Progenitor cell of endocrine pancreas (in vitro differentiated cells): Measurements from ENCODE around the gene BTN1A1. TPM values are rescaled to one million over a fixed set of nuclear protein-coding genes. Genes with fewer than 3 reads are reported as not detected.
"Not testable (repeated sequence)": the region's sequence is repeated elsewhere in the genome, so short reads cannot be mapped to it uniquely, and the experiment has no call there.

Source experiments
- DNase-seq: peaks from one replicate; pipeline ENCODE4 v3.0.0; 2021; ENCODE audit warnings: low spot score; ENCODE audit not compliant: unreplicated experiment
- H3K27ac Mint-ChIP-seq: 2 replicates; pipeline ENCODE4 v1.8.0; 2021; ENCODE audit warnings: mild to moderate bottlenecking, moderate library complexity, mixed read lengths
- H3K27me3 Mint-ChIP-seq: 2 replicates; pipeline ENCODE4 v1.8.0; 2021; ENCODE audit warnings: mixed read lengths
- H3K36me3 Mint-ChIP-seq: 2 replicates; pipeline ENCODE4 v1.8.0; 2022; ENCODE audit warnings: mixed read lengths; ENCODE audit not compliant: insufficient read depth
- H3K4me1 Mint-ChIP-seq: 2 replicates; pipeline ENCODE4 v1.8.0; 2021; ENCODE audit warnings: low read depth, mixed read lengths
- H3K4me3 Mint-ChIP-seq: 2 replicates; pipeline ENCODE4 v1.8.0; 2021; ENCODE audit warnings: low read depth, mild to moderate bottlenecking, moderate library complexity, mixed read lengths
- H3K9me3 Mint-ChIP-seq: 2 replicates; pipeline ENCODE4 v1.8.0; 2021; ENCODE audit warnings: low read depth, mixed read lengths
- total RNA-seq: library from RNA; stranded (reverse); gene quantifications from 2 replicates; pipeline ENCODE4 v1.2.1, GENCODE V29; 2021
- TF ChIP-seq, protein P1 (sequence below): fragments of 200-600 bp; sonication (generic); IDR thresholded peaks from one replicate; pipeline ENCODE4 v1.5.0; 2021; ENCODE audit warnings: antibody characterized with exemption, mild to moderate bottlenecking; ENCODE audit not compliant: unreplicated experiment

BTN1A1 gene
- total RNA-seq, 1 donor from 2014 or later: 1.5 TPM

DNA sequence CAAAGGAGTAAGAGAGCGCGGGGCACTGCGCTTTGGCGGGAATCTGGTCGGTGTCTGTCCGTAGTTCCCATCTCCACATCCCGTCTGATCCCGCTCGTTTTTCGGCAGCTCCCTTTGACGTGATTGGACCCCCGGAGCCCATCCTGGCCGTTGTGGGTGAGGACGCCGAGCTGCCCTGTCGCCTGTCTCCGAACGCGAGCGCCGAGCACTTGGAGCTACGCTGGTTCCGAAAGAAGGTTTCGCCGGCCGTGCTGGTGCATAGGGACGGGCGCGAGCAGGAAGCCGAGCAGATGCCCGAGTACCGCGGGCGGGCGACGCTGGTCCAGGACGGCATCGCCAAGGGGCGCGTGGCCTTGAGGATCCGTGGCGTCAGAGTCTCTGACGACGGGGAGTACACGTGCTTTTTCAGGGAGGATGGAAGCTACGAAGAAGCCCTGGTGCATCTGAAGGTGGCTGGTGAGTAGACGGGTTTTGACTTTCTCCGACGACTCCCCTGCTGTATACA is 1.4 kb downstream of the BTN1A1 start:
- Mint-ChIP-seq H3K4me3 (peak overlapping the region; percentile 65), H3K27me3 (peaks cover 49% of the 10 kb centered on the region), H3K9me3 (no peaks in the 10 kb centered on the region), H3K27ac (no peak overlapping the region), H3K4me1 (peaks cover 9% of the 10 kb centered on the region), H3K36me3 (peaks cover 1% of the 10 kb centered on the region)
- DNase-seq: no peak
- TF ChIP-seq, protein P1, sequence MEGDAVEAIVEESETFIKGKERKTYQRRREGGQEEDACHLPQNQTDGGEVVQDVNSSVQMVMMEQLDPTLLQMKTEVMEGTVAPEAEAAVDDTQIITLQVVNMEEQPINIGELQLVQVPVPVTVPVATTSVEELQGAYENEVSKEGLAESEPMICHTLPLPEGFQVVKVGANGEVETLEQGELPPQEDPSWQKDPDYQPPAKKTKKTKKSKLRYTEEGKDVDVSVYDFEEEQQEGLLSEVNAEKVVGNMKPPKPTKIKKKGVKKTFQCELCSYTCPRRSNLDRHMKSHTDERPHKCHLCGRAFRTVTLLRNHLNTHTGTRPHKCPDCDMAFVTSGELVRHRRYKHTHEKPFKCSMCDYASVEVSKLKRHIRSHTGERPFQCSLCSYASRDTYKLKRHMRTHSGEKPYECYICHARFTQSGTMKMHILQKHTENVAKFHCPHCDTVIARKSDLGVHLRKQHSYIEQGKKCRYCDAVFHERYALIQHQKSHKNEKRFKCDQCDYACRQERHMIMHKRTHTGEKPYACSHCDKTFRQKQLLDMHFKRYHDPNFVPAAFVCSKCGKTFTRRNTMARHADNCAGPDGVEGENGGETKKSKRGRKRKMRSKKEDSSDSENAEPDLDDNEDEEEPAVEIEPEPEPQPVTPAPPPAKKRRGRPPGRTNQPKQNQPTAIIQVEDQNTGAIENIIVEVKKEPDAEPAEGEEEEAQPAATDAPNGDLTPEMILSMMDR: no peak

GRCh38 chr6:26502165-26502564 is 2.1 kb downstream of the BTN1A1 start:
- Mint-ChIP-seq H3K36me3 (peaks cover 1% of the 10 kb centered on the region), H3K4me3 (no peak overlapping the region), H3K9me3 (no peaks in the 10 kb centered on the region), H3K27ac (no peak overlapping the region), H3K27me3 (peaks cover 48% of the 10 kb centered on the region), H3K4me1 (peaks cover 9% of the 10 kb centered on the region)
- DNase-seq: no peak
- TF ChIP-seq, protein P1: no peak

- H3K4me3 Mint-ChIP-seq: no peak overlapping the region
- peaks cover 9% of the 10 kb centered on the region for H3K4me1 Mint-ChIP-seq
- H3K36me3 Mint-ChIP-seq: peaks cover 1% of the 10 kb centered on the region
- H3K27me3 Mint-ChIP-seq: peaks cover 44% of the 10 kb centered on the region
- H3K9me3 Mint-ChIP-seq: no peaks in the 10 kb centered on the region
- no peak for DNase-seq
- TF ChIP-seq, protein P1: no peak
- H3K27ac Mint-ChIP-seq: no peak overlapping the region
Measured at GRCh38 chr6:26502626-26503025, 2.5 kb downstream of the BTN1A1 start.

- H3K27ac Mint-ChIP-seq: no peak overlapping the region
- no peak for DNase-seq
- no peak overlapping the region for H3K4me3 Mint-ChIP-seq
- peaks cover 18% of the 10 kb centered on the region for H3K27me3 Mint-ChIP-seq
- no peaks in the 10 kb centered on the region for H3K4me1 Mint-ChIP-seq
- H3K9me3 Mint-ChIP-seq: no peaks in the 10 kb centered on the region
- TF ChIP-seq, protein P1: no peak
- peaks cover 1% of the 10 kb centered on the region for H3K36me3 Mint-ChIP-seq
Measured at GRCh38 chr6:26507658-26508057, 7.6 kb downstream of the BTN1A1 start.

DNA sequence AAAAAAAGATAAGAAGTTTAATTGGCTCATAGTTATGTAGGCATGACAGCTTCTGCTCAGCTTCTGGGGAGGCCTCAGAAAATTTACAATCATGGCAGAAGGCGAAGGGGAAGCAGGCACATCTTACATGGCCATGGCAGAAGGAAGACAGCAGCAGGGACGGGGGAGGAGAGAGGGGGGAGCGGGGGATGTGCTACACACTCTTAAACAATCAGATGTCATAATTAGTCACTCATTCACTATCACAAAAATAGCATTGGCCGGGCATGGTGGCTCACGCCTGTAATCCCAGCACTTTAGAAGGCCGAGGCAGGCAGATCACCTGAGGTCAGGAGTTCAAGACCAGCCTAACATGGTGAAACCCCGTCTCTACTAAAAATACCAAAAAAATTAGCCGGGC is 10.9 kb downstream of the BTN1A1 start:
- H3K36me3 Mint-ChIP-seq, H3K27ac Mint-ChIP-seq, H3K9me3 Mint-ChIP-seq, H3K27me3 Mint-ChIP-seq, H3K4me1 Mint-ChIP-seq, H3K4me3 Mint-ChIP-seq, DNase-seq: not testable (repeated sequence)

- Mint-ChIP-seq H3K27ac (no peak overlapping the region), H3K36me3 (no peaks in the 10 kb centered on the region), H3K27me3 (peaks cover 3% of the 10 kb centered on the region), H3K4me3 (no peak overlapping the region), H3K9me3 (no peaks in the 10 kb centered on the region), H3K4me1 (peaks cover 2% of the 10 kb centered on the region)
- TF ChIP-seq, protein P1: no peak
- no peak for DNase-seq
Measured at GRCh38 chr6:26514984-26515383, 14.9 kb downstream of the BTN1A1 start.
